Colonic mucosa (tissue), 4 donors: ENCODE measurements around the gene GPC2. TPM values are rescaled to one million over a fixed set of nuclear protein-coding genes. Genes with fewer than 3 reads are reported as not detected.
"Not testable (repeated sequence)": the region's sequence is repeated elsewhere in the genome, so short reads cannot be mapped to it uniquely, and the experiment has no call there.

Experiments used
- DNase-seq: peaks from one replicate; pipeline ENCODE4 v3.0.0-alpha.2; 2020
- H3K27ac ChIP-seq: fragments of 200-600 bp; one replicate; pipeline ENCODE4 v1.8.0; 2021
- H3K27me3 ChIP-seq: fragments of 200-600 bp; one replicate; pipeline ENCODE4 v1.8.0; 2021
- H3K36me3 ChIP-seq: fragments of 200-600 bp; one replicate; pipeline ENCODE4 v1.8.0; 2021
- H3K4me1 ChIP-seq: fragments of 200-600 bp; one replicate; pipeline ENCODE4 v1.8.0; 2021; ENCODE audit warnings: mild to moderate bottlenecking
- H3K4me3 ChIP-seq: fragments of 200-600 bp; one replicate; pipeline ENCODE4 v1.8.0; 2021
- H3K9ac ChIP-seq, 2 donors: one replicate each; pipeline ENCODE4 v1.7.0; 2013; ENCODE audit warnings: control low read depth in 2 of 2, low read depth in 2 of 2, low read length in 2 of 2
- H3K9me3 ChIP-seq: fragments of 200-600 bp; one replicate; pipeline ENCODE4 v1.8.0; 2021
- intact Hi-C: fragments of 100-400 bp; cut with DNase I; formaldehyde crosslinking; loops from one replicate; pipeline ENCODE4 v1.14.1; 2022
- total RNA-seq, 2 donors: library from RNA; stranded (reverse); fragmentation: NEBNext Ultra II Directional in 1 of 2; extraction: Animal tissue kit (Norgen Biotek cat#: 25700) in 1 of 2; gene quantifications; one replicate each; pipeline ENCODE4 v1.2.1, GENCODE V29; 2021
- TF ChIP-seq, protein P1 (sequence below): fragments of 200-600 bp; IDR thresholded peaks from one replicate; pipeline ENCODE4 v1.8.0; 2022; ENCODE audit warnings: antibody characterized with exemption, mild to moderate bottlenecking
- donor health status: healthy.
- donor health status: DM: no; HTN: no; CAD: no.
- donor health status: DM: no; HTN: no; CAD: no.

The GPC2 gene
- total RNA-seq, 2 donors from 2014 or later, result 4.0 to 7.6 TPM

DNA sequence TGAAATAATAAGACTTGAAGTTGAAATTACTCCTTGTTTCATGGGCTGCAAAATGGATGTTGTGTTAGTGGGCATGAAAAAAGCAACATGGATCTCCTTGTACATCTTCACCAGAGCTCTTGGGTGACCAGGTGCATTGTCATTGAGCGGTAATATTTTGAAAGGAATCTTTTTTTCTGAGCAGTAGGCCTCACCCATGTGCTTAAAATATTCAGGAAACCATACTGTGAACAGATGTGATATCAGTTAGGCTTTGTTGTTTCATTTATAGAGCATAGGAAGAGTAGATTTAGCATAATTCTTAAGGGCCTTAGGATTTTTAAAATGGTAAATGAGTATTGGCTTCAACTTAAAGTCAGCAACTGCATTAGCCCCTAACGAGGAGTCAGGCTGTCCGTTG lies 15.8 kb upstream of the GPC2 start:
- Histone ChIP-seq H3K36me3 (no peaks in the 10 kb centered on the region), H3K27ac (no peak overlapping the region), H3K9ac (no peak overlapping the region), H3K4me1 (no peaks in the 10 kb centered on the region), H3K9me3 (no peaks in the 10 kb centered on the region), H3K27me3 (no peaks in the 10 kb centered on the region), H3K4me3 (no peak overlapping the region)
- intact Hi-C loops, result no loop called here
- DNase-seq, result no peak
- TF ChIP-seq, protein P1, sequence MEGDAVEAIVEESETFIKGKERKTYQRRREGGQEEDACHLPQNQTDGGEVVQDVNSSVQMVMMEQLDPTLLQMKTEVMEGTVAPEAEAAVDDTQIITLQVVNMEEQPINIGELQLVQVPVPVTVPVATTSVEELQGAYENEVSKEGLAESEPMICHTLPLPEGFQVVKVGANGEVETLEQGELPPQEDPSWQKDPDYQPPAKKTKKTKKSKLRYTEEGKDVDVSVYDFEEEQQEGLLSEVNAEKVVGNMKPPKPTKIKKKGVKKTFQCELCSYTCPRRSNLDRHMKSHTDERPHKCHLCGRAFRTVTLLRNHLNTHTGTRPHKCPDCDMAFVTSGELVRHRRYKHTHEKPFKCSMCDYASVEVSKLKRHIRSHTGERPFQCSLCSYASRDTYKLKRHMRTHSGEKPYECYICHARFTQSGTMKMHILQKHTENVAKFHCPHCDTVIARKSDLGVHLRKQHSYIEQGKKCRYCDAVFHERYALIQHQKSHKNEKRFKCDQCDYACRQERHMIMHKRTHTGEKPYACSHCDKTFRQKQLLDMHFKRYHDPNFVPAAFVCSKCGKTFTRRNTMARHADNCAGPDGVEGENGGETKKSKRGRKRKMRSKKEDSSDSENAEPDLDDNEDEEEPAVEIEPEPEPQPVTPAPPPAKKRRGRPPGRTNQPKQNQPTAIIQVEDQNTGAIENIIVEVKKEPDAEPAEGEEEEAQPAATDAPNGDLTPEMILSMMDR, result no peak

DNA sequence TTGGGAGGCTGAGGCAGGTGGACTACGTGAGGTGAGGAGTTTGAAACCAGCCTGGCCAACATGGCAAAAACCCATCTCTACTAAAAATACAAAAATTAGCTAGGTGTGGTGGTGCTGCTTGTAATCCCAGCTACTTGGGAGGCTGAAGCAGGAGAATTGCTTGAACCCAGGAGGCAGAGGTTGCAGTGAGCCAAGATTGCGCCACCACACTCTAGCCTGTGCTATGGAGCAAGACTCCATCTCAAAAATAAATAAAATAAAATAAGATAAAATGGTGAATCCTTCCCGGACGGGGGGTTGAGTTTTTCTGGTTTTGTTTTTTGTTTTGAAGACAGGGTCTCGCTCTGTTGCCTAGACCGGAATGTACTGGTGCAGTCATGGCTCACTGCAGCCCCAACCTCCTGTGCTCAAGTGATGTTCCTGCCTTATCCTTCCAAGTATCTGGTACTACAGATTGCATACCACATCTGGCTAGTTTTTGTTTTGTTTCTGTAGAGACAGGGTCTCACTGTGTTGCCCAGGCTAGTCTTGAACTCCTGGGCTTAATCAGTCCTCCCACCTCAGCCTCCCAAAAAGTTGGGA lies 15.2 kb upstream of the GPC2 start:
- not testable (repeated sequence) for H3K9ac ChIP-seq, H3K9me3 ChIP-seq

DNA sequence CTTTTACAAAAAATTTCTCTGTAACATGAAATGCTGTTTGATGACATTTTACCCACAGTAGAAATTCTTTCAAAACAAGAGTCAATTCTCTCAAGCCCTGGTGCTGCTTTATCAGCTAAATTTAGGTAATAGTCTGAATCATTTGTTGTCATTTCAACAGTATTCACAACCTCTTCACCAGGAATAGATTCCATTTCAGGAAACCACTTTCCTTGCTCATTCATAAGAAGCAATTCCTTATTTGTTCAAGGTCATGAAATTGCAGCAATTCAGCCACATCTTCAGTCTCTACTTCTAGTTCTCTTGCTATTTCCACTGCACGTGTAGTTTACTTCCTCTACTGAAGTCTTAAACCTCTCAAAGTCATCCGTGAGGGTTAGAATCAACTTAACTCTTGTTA lies 14.6 kb upstream of the GPC2 start:
- Histone ChIP-seq H3K4me3 (no peak overlapping the region), H3K27ac (no peak overlapping the region), H3K36me3 (no peaks in the 10 kb centered on the region), H3K4me1 (no peaks in the 10 kb centered on the region), H3K9ac (no peak overlapping the region), H3K27me3 (no peaks in the 10 kb centered on the region), H3K9me3 (no peaks in the 10 kb centered on the region)
- TF ChIP-seq, protein P1, result no peak
- intact Hi-C loops, result no loop called here
- DNase-seq, result no peak

More for the DNA sequence above, 15.2 kb upstream of the GPC2 start:
- H3K4me1 ChIP-seq, H3K36me3 ChIP-seq, H3K27me3 ChIP-seq, H3K27ac ChIP-seq, H3K4me3 ChIP-seq, intact Hi-C loops, DNase-seq: not testable (repeated sequence)

- Histone ChIP-seq H3K36me3 (no peaks in the 10 kb centered on the region), H3K4me1 (no peaks in the 10 kb centered on the region), H3K27me3 (no peaks in the 10 kb centered on the region), H3K27ac (no peak overlapping the region), H3K9me3 (no peaks in the 10 kb centered on the region), H3K9ac (no peak overlapping the region), H3K4me3 (no peak overlapping the region)
- TF ChIP-seq, protein P1, result peak; percentile 29
- intact Hi-C loops, result no loop called here
- no peak for DNase-seq
These were observed 13.0 kb upstream of the GPC2 start for GRCh38 chr7:100190048-100190711.

DNA sequence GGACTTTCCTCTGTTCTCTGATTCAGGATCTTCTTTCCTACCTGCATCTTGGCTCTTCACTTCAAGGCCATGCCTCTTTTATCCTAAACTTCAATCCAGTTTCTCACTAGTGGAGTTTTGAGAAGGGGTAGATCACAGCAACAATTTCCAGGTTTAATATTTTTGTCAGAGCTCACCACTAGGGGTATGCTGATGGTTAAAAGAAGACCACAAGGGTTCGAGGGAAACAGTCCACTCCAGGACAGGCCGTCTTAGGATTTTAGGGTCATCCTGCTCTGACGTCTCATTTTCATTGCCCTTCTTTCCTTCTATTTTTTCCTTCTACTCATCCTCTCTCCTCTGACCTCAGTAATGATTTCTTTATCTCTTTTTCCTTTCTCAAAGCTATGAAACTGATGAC lies 11.9 kb upstream of the GPC2 start:
- intact Hi-C loops, result no loop called here
- TF ChIP-seq, protein P1, result no peak

DNA sequence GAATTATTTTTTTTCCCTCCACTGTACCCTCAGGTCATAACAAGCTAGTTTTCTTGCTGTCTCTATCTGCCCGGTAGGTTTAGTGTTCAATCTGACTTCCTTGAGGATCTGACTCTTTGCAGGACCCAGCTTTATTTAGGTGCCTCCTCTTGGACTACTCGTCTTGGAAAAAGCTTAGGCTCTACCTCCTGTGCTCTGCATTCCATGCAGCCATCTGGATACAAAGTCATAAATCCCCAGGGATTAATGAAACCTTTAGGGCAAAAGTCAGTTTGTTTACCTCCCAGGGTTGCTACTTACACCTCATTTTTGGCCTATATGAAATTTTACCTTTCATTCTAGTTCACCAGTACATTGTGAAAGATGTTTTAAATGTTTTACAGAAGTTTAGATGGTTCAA lies 8.5 kb upstream of the GPC2 start:
- Histone ChIP-seq H3K9me3 (no peaks in the 10 kb centered on the region), H3K27ac (no peak overlapping the region), H3K4me3 (no peak overlapping the region), H3K27me3 (no peaks in the 10 kb centered on the region), H3K36me3 (no peaks in the 10 kb centered on the region), H3K4me1 (no peaks in the 10 kb centered on the region), H3K9ac (no peak overlapping the region)
- TF ChIP-seq, protein P1, result no peak
- DNase-seq, result no peak
- intact Hi-C loops, result no loop called here

More for the DNA sequence above, 11.9 kb upstream of the GPC2 start:
- Histone ChIP-seq H3K27ac (no peak overlapping the region), H3K36me3 (no peaks in the 10 kb centered on the region), H3K27me3 (no peaks in the 10 kb centered on the region), H3K9ac (no peak overlapping the region), H3K9me3 (no peaks in the 10 kb centered on the region), H3K4me1 (no peaks in the 10 kb centered on the region), H3K4me3 (no peak overlapping the region)
- DNase-seq, result no peak

- H3K9me3 ChIP-seq, H3K4me3 ChIP-seq, H3K36me3 ChIP-seq, H3K9ac ChIP-seq, H3K4me1 ChIP-seq, intact Hi-C loops, DNase-seq, H3K27me3 ChIP-seq, H3K27ac ChIP-seq: not testable (repeated sequence)
These were observed 5.9 kb upstream of the GPC2 start for GRCh38 chr7:100183090-100183489.

DNA sequence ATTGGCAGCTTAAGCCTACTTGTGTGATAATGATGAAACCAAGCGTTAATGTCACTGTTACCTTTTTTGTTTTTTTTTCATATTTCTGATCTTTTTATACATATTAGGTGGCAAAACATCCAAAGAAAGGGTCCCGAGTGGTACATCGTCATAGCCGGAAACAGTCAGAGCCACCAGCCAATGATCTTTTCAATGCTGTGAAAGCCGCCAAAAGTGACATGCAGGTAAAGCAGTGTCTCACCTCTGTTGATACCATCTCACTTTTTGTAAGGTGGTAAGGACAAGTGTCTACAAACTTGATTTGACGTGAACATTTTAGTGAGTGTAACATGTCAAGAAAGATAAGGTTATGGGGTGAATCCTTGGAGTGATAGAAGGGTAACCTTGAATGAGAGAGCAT lies 5.4 kb upstream of the GPC2 start:
- intact Hi-C loops, H3K4me1 ChIP-seq, H3K4me3 ChIP-seq, H3K9me3 ChIP-seq, H3K27me3 ChIP-seq, H3K36me3 ChIP-seq, H3K9ac ChIP-seq, DNase-seq, H3K27ac ChIP-seq: not testable (repeated sequence)

DNA sequence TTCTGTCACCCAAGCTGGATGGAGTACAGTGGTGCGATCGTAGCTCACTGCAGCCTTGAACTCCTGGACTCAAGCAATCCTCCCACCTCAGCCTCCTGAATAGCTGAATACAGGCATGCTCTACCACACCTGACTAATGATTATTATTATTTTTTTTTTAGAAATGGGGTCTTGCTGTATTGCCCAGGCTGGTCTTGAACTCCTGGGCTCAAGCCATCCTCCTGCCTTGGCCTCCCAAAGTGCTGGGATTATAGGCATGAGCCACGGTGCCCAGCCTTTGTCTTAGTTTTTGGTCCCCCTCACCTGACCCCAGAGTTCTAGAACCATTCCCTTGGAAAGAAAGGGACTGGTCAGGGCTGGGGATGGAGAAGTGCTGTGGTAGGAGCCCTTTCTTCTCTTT lies 2.9 kb upstream of the GPC2 start:
- H3K27me3 ChIP-seq, DNase-seq, intact Hi-C loops: not testable (repeated sequence)

More for the DNA sequence above, 2.9 kb upstream of the GPC2 start:
- H3K36me3 ChIP-seq, H3K9me3 ChIP-seq, H3K4me3 ChIP-seq, H3K4me1 ChIP-seq, H3K9ac ChIP-seq, H3K27ac ChIP-seq: not testable (repeated sequence)
